Activated naive CD8-positive, alpha-beta T cell treated with anti-CD3 and anti-CD28 coated beads for 36 hours (primary cell): ENCODE results near the gene TYW1B. TPM values are rescaled to one million over a fixed set of nuclear protein-coding genes. Genes with fewer than 3 reads are reported as not detected.
"Not testable (repeated sequence)": the region's sequence is repeated elsewhere in the genome, so short reads cannot be mapped to it uniquely, and the experiment has no call there.

Experiments used
- DNase-seq: peaks from one replicate; pipeline ENCODE4 v3.0.0; 2021
- H3K27ac Mint-ChIP-seq: one replicate; pipeline ENCODE4 v1.8.0; 2022; ENCODE audit warnings: mild to moderate bottlenecking, moderate library complexity, mixed read lengths
- H3K27me3 Mint-ChIP-seq: one replicate; pipeline ENCODE4 v1.8.0; 2022; ENCODE audit warnings: mild to moderate bottlenecking, mixed read lengths
- H3K36me3 Mint-ChIP-seq: one replicate; pipeline ENCODE4 v1.8.0; 2021; ENCODE audit warnings: mild to moderate bottlenecking, mixed read lengths
- H3K4me1 Mint-ChIP-seq: one replicate; pipeline ENCODE4 v1.8.0; 2021; ENCODE audit warnings: mixed read lengths
- H3K4me3 Mint-ChIP-seq: one replicate; pipeline ENCODE4 v1.8.0; 2022; ENCODE audit warnings: mild to moderate bottlenecking, moderate library complexity, mixed read lengths
- H3K9me3 Mint-ChIP-seq: one replicate; pipeline ENCODE4 v1.8.0; 2022; ENCODE audit warnings: mixed read lengths
- total RNA-seq, 2 experiments: library from RNA; stranded (reverse); gene quantifications; one replicate each; pipeline ENCODE4 v1.2.3, GENCODE V29; 2021

Gene TYW1B
- total RNA-seq, 2 experiments from 2014 or later, result 3.7 to 3.8 TPM

DNA sequence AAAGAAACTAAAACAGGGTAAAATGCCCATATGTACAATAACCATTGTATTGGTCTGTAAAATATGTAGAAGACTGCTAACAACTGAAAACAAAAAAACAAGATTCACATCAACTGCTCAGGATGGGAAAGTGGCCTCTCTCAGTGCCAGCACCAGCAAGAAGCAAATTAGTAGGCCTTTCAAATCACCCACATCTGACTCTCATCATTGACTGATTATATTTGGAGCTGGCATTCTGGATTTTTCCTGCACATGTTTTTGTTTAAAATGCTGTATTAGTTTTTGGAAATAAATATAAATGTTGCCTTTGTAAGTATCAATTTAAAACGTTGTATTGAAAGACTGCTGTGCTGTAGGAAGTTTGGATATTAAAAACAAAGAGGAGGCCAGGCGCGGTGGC lies 161.0 kb downstream of the TYW1B start:
- DNase-seq, H3K4me1 Mint-ChIP-seq, H3K27ac Mint-ChIP-seq, H3K27me3 Mint-ChIP-seq, H3K9me3 Mint-ChIP-seq, H3K4me3 Mint-ChIP-seq: not testable (repeated sequence)
- H3K36me3 Mint-ChIP-seq, result peaks cover 15% of the 10 kb centered on the region

DNA sequence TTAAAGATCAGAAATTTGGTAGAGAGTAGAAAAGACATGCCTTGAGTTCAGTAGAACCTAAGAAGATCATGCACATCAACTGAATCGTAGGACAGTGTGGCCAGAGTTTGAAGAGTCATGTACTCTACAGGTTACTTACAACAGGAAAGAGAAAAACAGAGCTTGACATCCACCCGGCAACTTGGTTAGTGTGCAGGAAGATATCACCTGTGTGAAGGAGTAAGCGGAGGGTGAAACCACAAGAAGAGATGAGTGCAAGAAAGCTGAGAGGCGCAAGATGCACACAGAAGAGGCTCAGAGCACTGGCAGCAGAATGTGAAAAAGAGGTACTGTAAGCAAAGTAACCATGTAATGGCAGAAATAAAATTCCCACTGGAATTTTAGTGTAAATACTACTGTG lies 179.4 kb downstream of the TYW1B start:
- H3K27me3 Mint-ChIP-seq, H3K36me3 Mint-ChIP-seq, H3K27ac Mint-ChIP-seq, H3K4me1 Mint-ChIP-seq, DNase-seq, H3K4me3 Mint-ChIP-seq, H3K9me3 Mint-ChIP-seq: not testable (repeated sequence)

DNA sequence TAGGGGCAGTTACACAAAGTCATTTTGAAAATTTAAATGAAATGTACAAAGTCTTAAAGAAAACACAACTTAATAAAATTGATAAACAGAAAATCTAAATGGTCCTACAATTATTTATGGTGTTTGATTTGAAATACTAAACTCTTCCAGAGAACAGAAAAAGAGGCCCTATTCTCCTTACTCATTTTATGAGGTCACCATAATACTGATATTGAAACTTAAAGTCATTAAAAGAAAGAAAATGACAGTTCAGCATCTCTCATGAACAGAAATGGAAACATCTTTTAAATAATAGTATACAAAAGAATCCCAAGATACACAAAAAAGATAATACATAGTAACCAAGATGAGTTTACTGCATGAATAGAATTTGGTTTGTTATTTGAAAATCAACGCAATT lies 184.3 kb downstream of the TYW1B start:
- H3K27me3 Mint-ChIP-seq, H3K9me3 Mint-ChIP-seq, H3K4me3 Mint-ChIP-seq, H3K27ac Mint-ChIP-seq, DNase-seq, H3K36me3 Mint-ChIP-seq, H3K4me1 Mint-ChIP-seq: not testable (repeated sequence)

DNA sequence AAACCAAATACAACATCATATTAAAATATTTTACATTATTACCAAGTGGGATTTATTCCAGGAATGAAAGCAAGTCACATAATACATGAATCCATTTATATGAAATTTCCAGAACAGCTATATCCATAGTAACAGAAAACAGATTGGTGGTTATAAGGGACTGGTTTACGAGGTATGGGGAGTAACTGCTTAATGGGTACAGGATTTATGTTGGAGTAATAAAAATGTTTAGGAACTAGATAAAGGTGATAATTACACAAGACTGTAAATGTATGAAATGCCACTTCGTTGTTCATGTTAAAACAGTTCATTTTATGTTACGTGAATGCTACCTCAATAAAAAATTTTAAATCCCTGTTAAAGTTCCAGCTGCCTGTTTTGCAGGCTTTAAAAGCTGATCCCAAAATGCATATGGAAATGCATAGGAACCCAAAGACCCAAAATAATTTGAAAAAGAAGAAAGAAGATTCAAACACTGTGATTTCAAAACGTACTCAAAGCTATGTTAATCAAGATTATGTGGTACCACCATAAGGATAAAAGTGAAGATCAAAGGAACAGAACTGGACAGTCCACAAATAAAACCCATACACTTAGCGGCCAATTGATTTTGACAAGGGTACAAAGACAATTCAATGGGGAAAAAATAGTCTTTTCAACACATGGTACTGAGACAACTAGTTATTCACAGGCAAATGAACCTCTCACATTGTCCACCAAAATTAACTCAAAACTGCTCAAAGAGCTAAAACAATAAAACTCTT lies 186.3 kb downstream of the TYW1B start:
- H3K27me3 Mint-ChIP-seq, H3K4me1 Mint-ChIP-seq, H3K27ac Mint-ChIP-seq: not testable (repeated sequence)

DNA sequence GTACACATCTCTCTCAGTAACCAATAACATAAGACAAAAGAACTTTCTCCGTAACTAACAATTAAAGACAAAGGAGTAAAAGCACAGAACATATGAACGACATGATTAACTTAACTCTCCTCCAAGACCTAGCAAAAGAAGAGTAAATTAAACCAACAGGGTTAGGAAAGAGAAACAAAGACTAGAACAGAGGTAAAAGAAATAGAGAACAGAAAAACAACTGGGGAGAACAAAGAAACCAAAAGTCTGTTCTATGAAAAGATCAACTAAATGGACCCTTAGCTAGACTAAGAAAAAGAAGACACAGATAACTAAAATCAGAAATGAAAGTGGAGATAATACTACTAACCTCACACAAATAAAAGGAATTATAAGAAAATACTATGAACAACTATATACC lies 187.3 kb downstream of the TYW1B start:
- not testable (repeated sequence) for H3K27ac Mint-ChIP-seq, H3K9me3 Mint-ChIP-seq, H3K36me3 Mint-ChIP-seq, H3K27me3 Mint-ChIP-seq, H3K4me3 Mint-ChIP-seq, H3K4me1 Mint-ChIP-seq, DNase-seq

More for the DNA sequence above, 186.3 kb downstream of the TYW1B start:
- not testable (repeated sequence) for DNase-seq, H3K9me3 Mint-ChIP-seq, H3K36me3 Mint-ChIP-seq, H3K4me3 Mint-ChIP-seq

DNA sequence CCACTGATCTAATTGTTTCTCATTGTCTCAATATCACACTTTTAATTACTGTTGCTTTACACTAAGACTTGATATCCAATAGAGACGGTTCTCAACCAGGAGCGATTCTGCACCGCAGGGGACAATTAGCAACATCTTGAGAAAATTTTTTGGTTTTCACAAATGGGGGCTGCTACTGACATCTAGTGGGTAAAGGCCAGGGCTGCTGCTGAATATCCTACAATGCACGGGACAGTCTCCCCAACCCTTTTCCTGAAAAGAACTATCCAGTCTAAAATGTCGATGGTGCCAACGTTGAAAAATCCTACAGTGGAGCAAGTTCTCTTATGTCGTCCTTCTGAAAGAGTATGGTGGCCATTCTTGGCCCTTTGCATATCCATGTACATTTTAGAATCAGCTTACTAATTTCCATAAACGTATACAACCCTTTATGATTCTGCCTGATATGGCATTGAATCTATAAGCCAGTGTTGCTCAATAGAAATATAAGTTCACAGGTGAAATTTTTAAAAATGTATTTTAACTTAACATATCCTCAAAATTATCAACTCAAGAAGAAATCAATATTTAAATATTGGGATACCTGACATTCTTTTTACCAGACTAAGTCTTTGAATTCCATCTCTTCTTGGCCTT lies 192.6 kb downstream of the TYW1B start:
- H3K4me1 Mint-ChIP-seq, H3K9me3 Mint-ChIP-seq, H3K36me3 Mint-ChIP-seq, DNase-seq, H3K27me3 Mint-ChIP-seq, H3K4me3 Mint-ChIP-seq, H3K27ac Mint-ChIP-seq: not testable (repeated sequence)

DNA sequence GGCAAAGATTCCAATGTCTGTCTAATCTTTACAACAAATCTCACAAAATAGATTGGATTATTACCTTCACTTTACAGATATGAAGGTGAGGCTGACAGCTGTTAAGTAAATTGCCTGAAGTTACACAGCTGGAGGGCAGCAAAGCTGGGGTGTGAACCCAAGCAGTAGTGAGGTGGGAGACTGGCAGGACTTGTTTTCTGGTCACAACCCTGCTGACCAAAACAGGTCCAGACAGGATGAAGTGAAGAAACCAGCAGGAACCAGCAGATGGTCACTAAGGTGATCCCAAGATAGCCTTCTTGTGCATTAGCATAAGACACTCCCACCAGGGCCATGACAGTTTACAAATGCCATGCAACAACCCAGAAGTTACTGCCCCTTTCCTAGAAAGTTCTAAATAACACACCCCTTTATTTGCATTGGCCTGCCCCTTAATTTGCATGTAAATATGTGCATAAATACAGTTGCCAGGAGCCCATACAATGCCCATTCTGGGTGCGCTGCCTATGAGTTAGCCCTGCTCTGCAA lies 195.2 kb downstream of the TYW1B start:
- H3K4me1 Mint-ChIP-seq, DNase-seq, H3K27me3 Mint-ChIP-seq, H3K36me3 Mint-ChIP-seq, H3K27ac Mint-ChIP-seq, H3K4me3 Mint-ChIP-seq, H3K9me3 Mint-ChIP-seq: not testable (repeated sequence)

DNA sequence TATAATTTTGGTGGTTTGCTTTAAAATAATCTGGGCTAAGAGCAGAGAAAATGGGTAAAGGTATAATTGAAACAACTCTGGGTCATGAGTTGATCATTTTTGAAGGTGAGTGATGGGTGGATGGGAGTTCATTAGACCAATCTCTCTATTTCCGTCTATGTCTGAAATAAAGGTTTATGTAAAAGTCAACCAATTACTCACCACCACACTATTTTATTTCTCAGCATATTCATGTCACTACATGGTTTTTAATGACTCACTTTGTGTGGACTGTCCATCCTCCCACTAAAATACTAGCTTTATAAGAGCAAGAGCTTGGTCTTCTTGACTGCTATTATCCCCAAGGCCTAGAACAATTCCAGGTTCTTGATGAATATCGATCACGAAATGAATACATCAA lies 199.6 kb downstream of the TYW1B start:
- not testable (repeated sequence) for H3K9me3 Mint-ChIP-seq, H3K27ac Mint-ChIP-seq, DNase-seq, H3K27me3 Mint-ChIP-seq, H3K4me3 Mint-ChIP-seq, H3K36me3 Mint-ChIP-seq, H3K4me1 Mint-ChIP-seq

DNA sequence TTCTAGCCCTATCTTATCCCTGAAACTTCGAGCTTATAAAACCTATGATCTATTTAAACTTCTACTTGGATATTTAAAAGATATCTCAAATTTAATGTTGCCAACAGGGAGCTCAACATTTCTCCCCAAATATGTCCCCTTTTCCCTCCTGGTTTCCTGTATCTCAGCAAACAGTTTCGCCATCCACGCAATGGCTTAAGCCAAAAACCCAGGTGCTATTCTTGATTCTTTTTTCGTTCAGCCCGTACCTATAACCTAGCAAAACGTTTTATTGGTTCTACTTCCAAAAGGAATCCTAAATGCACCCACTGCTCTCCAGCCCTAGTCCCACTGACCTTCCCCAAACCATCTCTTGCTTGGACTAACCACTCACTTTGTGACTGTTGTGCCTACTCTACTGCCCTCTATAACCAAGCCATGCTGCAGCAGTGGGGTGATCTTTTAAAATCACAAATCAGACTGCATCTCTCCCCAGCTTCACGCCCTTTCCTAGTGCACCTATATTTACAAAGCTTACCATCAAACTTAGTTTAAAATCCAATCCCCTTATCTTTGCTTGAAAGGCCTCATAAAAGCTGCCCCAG lies 201.5 kb downstream of the TYW1B start:
- not testable (repeated sequence) for H3K27me3 Mint-ChIP-seq, H3K4me3 Mint-ChIP-seq, H3K4me1 Mint-ChIP-seq, DNase-seq, H3K27ac Mint-ChIP-seq, H3K9me3 Mint-ChIP-seq, H3K36me3 Mint-ChIP-seq

DNA sequence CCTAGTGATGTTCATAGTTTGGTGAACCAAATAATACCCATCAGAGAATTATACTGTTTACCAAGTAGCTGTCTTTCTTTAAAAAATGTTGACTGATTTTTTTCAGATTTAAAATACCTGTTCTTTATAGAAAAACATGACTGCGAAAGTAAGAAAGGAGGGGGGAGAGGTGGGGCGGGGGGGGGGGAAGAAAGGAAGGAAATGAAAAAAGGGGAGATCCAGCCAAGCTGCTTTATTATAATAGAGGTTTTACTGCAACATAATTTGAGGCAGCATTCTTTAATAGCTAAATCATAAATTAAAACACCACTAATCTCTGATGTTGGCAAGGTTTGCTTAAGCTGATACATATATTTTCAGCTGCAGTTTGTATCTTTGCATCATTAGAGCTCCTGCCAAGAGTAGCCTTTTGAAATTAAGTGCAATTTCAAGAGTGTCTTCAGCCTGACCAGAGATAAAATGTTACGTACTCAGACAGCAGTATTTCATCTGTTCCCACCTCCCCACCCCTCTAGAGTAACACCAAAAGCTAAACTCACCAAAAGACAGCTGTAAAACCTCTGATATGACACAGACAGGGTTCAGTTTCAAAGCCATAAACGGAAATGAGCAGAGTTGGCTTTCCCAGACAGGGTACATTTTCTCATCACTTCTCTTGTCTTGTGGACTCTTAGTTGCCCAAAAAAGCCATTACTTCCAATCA lies 202.1 kb downstream of the TYW1B start:
- not testable (repeated sequence) for H3K4me1 Mint-ChIP-seq, H3K36me3 Mint-ChIP-seq, H3K4me3 Mint-ChIP-seq, H3K27me3 Mint-ChIP-seq, H3K27ac Mint-ChIP-seq, DNase-seq, H3K9me3 Mint-ChIP-seq

DNA sequence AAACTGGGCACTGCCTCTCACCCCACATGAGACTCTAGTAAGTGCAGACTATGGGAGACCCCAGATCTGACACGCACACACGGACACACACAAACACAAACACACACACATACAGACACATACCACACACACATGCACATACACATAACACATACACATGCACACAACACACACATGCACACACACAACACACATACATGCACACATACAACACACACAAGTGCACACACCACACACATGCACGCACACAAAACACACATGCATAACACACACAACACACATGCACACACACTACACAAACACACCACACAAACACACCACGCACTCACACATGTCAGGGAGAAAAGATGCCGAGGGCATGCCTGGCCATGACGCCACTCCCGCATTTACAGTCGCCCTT lies 205.5 kb downstream of the TYW1B start:
- peaks cover 3% of the 10 kb centered on the region for H3K9me3 Mint-ChIP-seq
- no peak overlapping the region for H3K4me3 Mint-ChIP-seq
- peaks cover 17% of the 10 kb centered on the region for H3K36me3 Mint-ChIP-seq
- no peaks in the 10 kb centered on the region for H3K27me3 Mint-ChIP-seq
- H3K4me1 Mint-ChIP-seq, result no peaks in the 10 kb centered on the region
- no peak overlapping the region for H3K27ac Mint-ChIP-seq
- no peak for DNase-seq

DNA sequence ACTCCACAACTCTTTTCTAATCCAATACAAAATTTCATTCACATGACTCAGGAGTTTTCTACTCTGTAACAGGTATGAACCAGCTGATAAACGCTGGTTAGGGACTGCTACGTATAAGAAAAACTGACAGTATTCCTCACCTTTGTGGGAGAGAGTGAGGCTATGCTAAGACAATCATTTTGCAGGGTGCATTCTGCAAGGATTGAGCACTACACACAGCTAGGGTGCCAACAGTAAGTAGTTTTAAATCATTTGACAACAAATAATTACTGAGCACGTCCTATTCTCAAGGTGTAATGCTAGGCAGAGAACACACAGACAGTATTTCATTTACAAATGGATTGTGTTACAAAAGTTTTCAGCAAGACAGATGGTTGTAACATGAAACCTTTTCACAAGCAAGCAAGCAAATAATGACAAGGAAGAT lies 206.2 kb downstream of the TYW1B start:
- H3K9me3 Mint-ChIP-seq, H3K4me3 Mint-ChIP-seq, H3K27me3 Mint-ChIP-seq, H3K27ac Mint-ChIP-seq, DNase-seq, H3K4me1 Mint-ChIP-seq: not testable (repeated sequence)
- peaks cover 21% of the 10 kb centered on the region for H3K36me3 Mint-ChIP-seq

DNA sequence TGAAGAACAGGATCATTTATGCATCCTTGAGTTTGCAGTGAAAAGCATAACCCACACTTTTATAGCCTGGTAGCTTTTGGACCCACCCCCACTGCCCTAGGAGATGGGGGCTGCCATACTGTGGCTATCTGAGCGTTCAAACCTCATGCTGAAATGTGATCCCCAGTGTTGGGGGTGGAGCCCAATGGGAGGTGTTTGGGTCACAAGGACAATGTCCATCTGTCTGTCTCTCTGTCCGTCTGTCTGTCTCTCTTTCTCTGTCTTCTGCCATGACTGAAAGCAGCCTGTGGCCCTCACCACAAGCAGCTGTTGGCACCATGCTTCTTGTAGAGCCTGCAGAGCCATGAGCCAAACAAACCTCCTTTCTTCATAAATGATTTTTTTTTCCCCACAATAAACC lies 207.1 kb downstream of the TYW1B start:
- H3K9me3 Mint-ChIP-seq, H3K27ac Mint-ChIP-seq, DNase-seq, H3K4me1 Mint-ChIP-seq, H3K27me3 Mint-ChIP-seq, H3K4me3 Mint-ChIP-seq: not testable (repeated sequence)
- H3K36me3 Mint-ChIP-seq, result peaks cover 29% of the 10 kb centered on the region

DNA sequence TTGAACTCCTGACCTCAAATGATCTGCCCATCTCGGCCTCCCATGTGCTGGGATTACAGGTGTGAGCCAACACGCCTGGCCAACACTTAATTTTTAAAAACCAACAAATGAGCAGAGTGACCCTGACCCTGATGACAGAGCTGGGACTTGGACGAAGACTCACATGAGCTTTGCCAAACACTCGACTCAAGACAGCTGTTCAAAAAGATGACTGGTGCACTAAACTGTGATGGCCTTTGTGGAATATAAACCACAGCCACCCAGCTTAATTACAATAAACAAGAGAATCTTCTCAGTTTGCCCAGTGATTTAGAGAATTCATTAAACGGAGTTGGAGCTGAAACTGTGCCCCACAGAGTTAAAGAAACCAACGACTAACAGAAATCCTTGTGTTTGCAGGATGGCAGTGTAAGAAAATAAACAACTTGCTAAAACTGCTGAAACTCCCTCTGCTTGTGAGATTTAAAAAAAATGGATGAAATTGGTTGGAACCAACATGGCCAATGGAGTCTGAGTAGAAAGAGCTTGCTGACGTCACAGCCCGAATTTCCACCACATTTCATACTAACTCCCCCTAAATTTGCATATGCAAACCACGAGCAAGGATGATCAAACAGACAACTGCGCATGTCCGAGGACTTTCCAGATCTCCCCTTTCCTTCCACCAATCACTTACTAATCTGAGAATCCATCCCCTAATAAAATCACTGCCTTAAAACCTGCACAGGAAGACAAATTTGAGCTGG lies 209.4 kb downstream of the TYW1B start:
- not testable (repeated sequence) for H3K9me3 Mint-ChIP-seq, DNase-seq, H3K27me3 Mint-ChIP-seq, H3K4me1 Mint-ChIP-seq, H3K4me3 Mint-ChIP-seq, H3K27ac Mint-ChIP-seq
- H3K36me3 Mint-ChIP-seq, result peaks cover 39% of the 10 kb centered on the region

DNA sequence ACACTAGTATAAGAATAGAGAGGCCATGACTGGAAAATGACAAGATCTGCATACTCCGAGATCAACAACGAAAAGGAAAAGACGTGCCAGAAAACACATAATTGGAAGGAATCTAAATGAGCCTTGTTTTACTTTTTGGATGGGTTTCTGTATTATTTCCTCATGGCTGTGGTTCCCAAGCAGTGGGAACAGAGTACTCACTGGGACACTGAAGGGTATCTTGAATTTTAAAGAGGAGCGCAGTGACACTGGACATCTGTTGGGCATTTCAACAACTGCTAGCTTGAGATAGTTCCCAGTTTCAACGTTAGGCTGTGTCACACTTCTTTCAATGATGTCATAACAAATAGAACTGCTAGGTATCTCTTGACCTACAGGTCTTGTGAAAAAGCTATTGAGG lies 218.2 kb downstream of the TYW1B start:
- H3K4me3 Mint-ChIP-seq, H3K9me3 Mint-ChIP-seq, H3K27ac Mint-ChIP-seq, DNase-seq, H3K4me1 Mint-ChIP-seq, H3K27me3 Mint-ChIP-seq: not testable (repeated sequence)
- peaks cover 34% of the 10 kb centered on the region for H3K36me3 Mint-ChIP-seq
